ENCODE data around the gene ALPL.

The ALPL gene

GRCh38 chr1:21576031-21576797 is 67.0 kb downstream of the ALPL start:
- TF ChIP-seq Cebpa-rat (IDR thresholded peaks at IDR 0.05): no peak
- H3K36me3 ChIP-seq: no peaks in the 10 kb centered on the region
- no peak overlapping the region for H3K27ac ChIP-seq
- no peak overlapping the region for H3K4me3 ChIP-seq
- no peak overlapping the region for H3K4me2 ChIP-seq
- peaks cover 0 to 15% (median 0%) of the 10 kb centered on the region in 11 experiments; a peak in 3 of 22 replicates for H4K20me1 ChIP-seq
- H3K4me1 ChIP-seq: peaks cover 17 to 41% (median 21%) of the 10 kb centered on the region in 10 experiments
- peaks cover 0 to 17% (median 0%) of the 10 kb centered on the region in 11 experiments; a peak in 3 of 22 replicates for H3K27me3 ChIP-seq
- no peak overlapping the region for H3K9ac ChIP-seq
- peaks cover 0 to 9% (median 0%) of the 10 kb centered on the region in 11 experiments; a peak in 2 of 22 replicates for H3K9me3 ChIP-seq (replicated peaks in 1 of 11)

- H3K4me2 ChIP-seq: no peak overlapping the region
- TF ChIP-seq Cebpa-rat (IDR thresholded peaks at IDR 0.05): no peak
- peaks cover 0 to 6% (median 0%) of the 10 kb centered on the region in 11 experiments; a peak in 2 of 22 replicates for H3K9me3 ChIP-seq (replicated peaks in 1 of 11)
- H3K9ac ChIP-seq: no peak overlapping the region
- no peak overlapping the region for H3K4me3 ChIP-seq
- H3K4me1 ChIP-seq: peaks cover 17 to 41% (median 21%) of the 10 kb centered on the region in 10 experiments
- no peak overlapping the region for H3K27ac ChIP-seq
- H3K27me3 ChIP-seq: peaks cover 0 to 17% (median 0%) of the 10 kb centered on the region in 11 experiments; a peak in 3 of 22 replicates
- H3K36me3 ChIP-seq: no peaks in the 10 kb centered on the region
- H4K20me1 ChIP-seq: peaks cover 0 to 15% (median 0%) of the 10 kb centered on the region in 11 experiments; a peak in 3 of 22 replicates
Measured at GRCh38 chr1:21576798-21577187, 67.6 kb downstream of the ALPL start.

DNA sequence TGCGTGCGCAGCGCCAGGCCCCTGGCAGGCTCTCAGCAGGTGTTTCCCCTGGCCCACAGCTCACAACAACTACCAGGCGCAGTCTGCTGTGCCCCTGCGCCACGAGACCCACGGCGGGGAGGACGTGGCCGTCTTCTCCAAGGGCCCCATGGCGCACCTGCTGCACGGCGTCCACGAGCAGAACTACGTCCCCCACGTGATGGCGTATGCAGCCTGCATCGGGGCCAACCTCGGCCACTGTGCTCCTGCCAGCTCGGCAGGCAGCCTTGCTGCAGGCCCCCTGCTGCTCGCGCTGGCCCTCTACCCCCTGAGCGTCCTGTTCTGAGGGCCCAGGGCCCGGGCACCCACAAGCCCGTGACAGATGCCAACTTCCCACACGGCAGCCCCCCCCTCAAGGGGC is 68.1 kb downstream of the ALPL start:
- H3K36me3 ChIP-seq: no peaks in the 10 kb centered on the region
- H4K20me1 ChIP-seq: peaks cover 0 to 15% (median 0%) of the 10 kb centered on the region in 11 experiments; a peak in 3 of 22 replicates
- H3K4me3 ChIP-seq: no peak overlapping the region
- peaks cover 17 to 44% (median 22%) of the 10 kb centered on the region in 10 experiments for H3K4me1 ChIP-seq
- peaks cover 0 to 17% (median 0%) of the 10 kb centered on the region in 11 experiments; a peak in 3 of 22 replicates for H3K27me3 ChIP-seq
- no peak overlapping the region for H3K27ac ChIP-seq
- 0 out of 22 replicates have a peak, but pooled peaks cover 0 to under 1% (median 0%) of the 10 kb centered on the region in 11 experiments for H3K9me3 ChIP-seq (replicated peaks in 1 of 11)
- TF ChIP-seq Cebpa-rat (IDR thresholded peaks at IDR 0.05): no peak
- H3K4me2 ChIP-seq: no peak overlapping the region
- H3K9ac ChIP-seq: no peak overlapping the region

- H4K20me1 ChIP-seq: peaks cover 0 to 15% (median 0%) of the 10 kb centered on the region in 11 experiments; a peak in 3 of 22 replicates
- TF ChIP-seq Cebpa-rat (IDR thresholded peaks at IDR 0.05): no peak
- no peaks in the 10 kb centered on the region for H3K36me3 ChIP-seq
- H3K4me1 ChIP-seq: peaks cover 18 to 50% (median 28%) of the 10 kb centered on the region in 10 experiments
- H3K4me3 ChIP-seq: no peak overlapping the region
- no peak overlapping the region for H3K9ac ChIP-seq
- no peak overlapping the region for H3K4me2 ChIP-seq
- no peak overlapping the region for H3K27ac ChIP-seq
- H3K9me3 ChIP-seq (replicated peaks in 1 of 11): no peaks in the 10 kb centered on the region
- peaks cover 0 to 17% (median 0%) of the 10 kb centered on the region in 11 experiments; a peak in 3 of 22 replicates for H3K27me3 ChIP-seq
Measured at GRCh38 chr1:21577933-21578332, 68.7 kb downstream of the ALPL start.

- Histone ChIP-seq H3K4me3 (no peak overlapping the region), H3K4me1 (peaks cover 5 to 56% (median 28%) of the 10 kb centered on the region in 10 experiments), H3K36me3 (no peaks in the 10 kb centered on the region), H3K9me3 (replicated peaks in 1 of 11) (no peaks in the 10 kb centered on the region), H3K27me3 (peaks cover 0 to 10% (median 0%) of the 10 kb centered on the region in 11 experiments; a peak in 1 of 22 replicates), H3K27ac (no peak overlapping the region; a peak in 1 of 22 replicates), H4K20me1 (peaks cover 0 to 9% (median 0%) of the 10 kb centered on the region in 11 experiments; a peak in 3 of 22 replicates), H3K9ac (no peak overlapping the region), H3K4me2 (peak overlapping the region in 4 of 11 experiments; percentile 66 to 84 (median 76); a peak in 9 of 22 replicates)
- TF ChIP-seq Cebpa-rat (IDR thresholded peaks at IDR 0.05): no peak
Measured at GRCh38 chr1:21579791-21580190, 70.6 kb downstream of the ALPL start.

GRCh38 chr1:21584096-21584495 is 74.9 kb downstream of the ALPL start:
- Histone ChIP-seq H3K9ac (no peak overlapping the region), H3K27ac (no peak overlapping the region; a peak in 1 of 22 replicates), H3K27me3 (no peaks in the 10 kb centered on the region; a peak in 1 of 22 replicates), H3K9me3 (replicated peaks in 1 of 11) (no peaks in the 10 kb centered on the region), H3K36me3 (no peaks in the 10 kb centered on the region), H3K4me3 (no peak overlapping the region), H4K20me1 (peaks cover 0 to 4% (median 0%) of the 10 kb centered on the region in 11 experiments; a peak in 2 of 22 replicates), H3K4me2 (peak overlapping the region in 6 of 11 experiments; percentile 37 to 79 (median 75); a peak in 7 of 22 replicates), H3K4me1 (peaks cover 0 to 81% (median 42%) of the 10 kb centered on the region in 10 experiments; a peak in 18 of 20 replicates)
- TF ChIP-seq Cebpa-rat (IDR thresholded peaks at IDR 0.05): no peak

GRCh38 chr1:21585037-21585436 is 75.8 kb downstream of the ALPL start:
- no peak for TF ChIP-seq Cebpa-rat (IDR thresholded peaks at IDR 0.05)
- no peak overlapping the region for H3K4me3 ChIP-seq
- peak overlapping the region in 1 of 11 experiments; percentile 54; a peak in 1 of 22 replicates for H3K27ac ChIP-seq
- no peak overlapping the region; a peak in 1 of 22 replicates for H3K9ac ChIP-seq
- no peaks in the 10 kb centered on the region for H3K36me3 ChIP-seq
- H4K20me1 ChIP-seq: peaks cover 0 to 4% (median 0%) of the 10 kb centered on the region in 11 experiments; a peak in 3 of 22 replicates
- H3K4me1 ChIP-seq: peaks cover 0 to 74% (median 40%) of the 10 kb centered on the region in 10 experiments; a peak in 18 of 20 replicates
- H3K9me3 ChIP-seq (replicated peaks in 1 of 11): no peaks in the 10 kb centered on the region
- peak overlapping the region in 5 of 11 experiments; percentile 5 to 79 (median 75); a peak in 8 of 22 replicates for H3K4me2 ChIP-seq
- peaks cover 0 to 5% (median 0%) of the 10 kb centered on the region in 11 experiments; a peak in 1 of 22 replicates for H3K27me3 ChIP-seq

GRCh38 chr1:21586222-21586621 is 77.0 kb downstream of the ALPL start:
- H3K36me3 ChIP-seq: no peaks in the 10 kb centered on the region
- H3K27ac ChIP-seq: peak overlapping the region in 2 of 11 experiments; percentile 23 to 54; a peak in 3 of 22 replicates
- H3K4me1 ChIP-seq: peaks cover 0 to 77% (median 45%) of the 10 kb centered on the region in 10 experiments; a peak in 18 of 20 replicates
- H3K4me3 ChIP-seq: no peak overlapping the region
- H3K9ac ChIP-seq: peak overlapping the region in 3 of 11 experiments; percentile 12 to 37 (median 19); a peak in 2 of 22 replicates
- peaks cover 0 to 7% (median 0%) of the 10 kb centered on the region in 11 experiments; a peak in 1 of 22 replicates for H3K27me3 ChIP-seq
- TF ChIP-seq Cebpa-rat (IDR thresholded peaks at IDR 0.05): no peak
- peak overlapping the region in 8 of 11 experiments; percentile 6 to 79 (median 48); a peak in 11 of 22 replicates for H3K4me2 ChIP-seq
- peaks cover 0 to 7% (median 0%) of the 10 kb centered on the region in 11 experiments; a peak in 3 of 22 replicates for H4K20me1 ChIP-seq
- H3K9me3 ChIP-seq (replicated peaks in 1 of 11): no peaks in the 10 kb centered on the region
